Lung (tissue), 12 donors: ENCODE results near the gene STRN3. TPM values are rescaled to one million over a fixed set of nuclear protein-coding genes. Genes with fewer than 3 reads are reported as not detected.
A peak's percentile ranks its signal among the peaks of the same experiment; 100 is the strongest.

Source experiments
- ATAC-seq: fragments of 200-7000 bp; cut with Tn5 transposase; one replicate; pipeline ENCODE4 v1.9.1; 2020; ENCODE audit warnings: moderate number of reproducible peaks; ENCODE audit not compliant: insufficient read depth, low FRiP score
- DNase-seq, 3 donors: peaks; one replicate each; pipeline ENCODE4 v3.0.0-alpha.2; 2013 to 2017
- H3K27ac ChIP-seq, 2 donors: one replicate each; pipeline ENCODE4 v1.5.1; 2013; ENCODE audit warnings: mild to moderate bottlenecking in 2 of 2, moderate library complexity in 2 of 2, control low read depth in 1 of 2, inconsistent platforms in 1 of 2, low read depth in 1 of 2, low read length in 1 of 2
- H3K27me3 ChIP-seq, 3 donors: one replicate each; pipeline ENCODE4 v1.5.1; 2013; ENCODE audit warnings: low read length in 2 of 3; ENCODE audit not compliant: control insufficient read depth in 3 of 3, insufficient read depth in 3 of 3
- H3K36me3 ChIP-seq, 4 donors: one replicate each; pipeline ENCODE4 v1.5.1; 2013; ENCODE audit warnings: low read length in 4 of 4, mild to moderate bottlenecking in 1 of 4, moderate library complexity in 1 of 4; ENCODE audit not compliant: control insufficient read depth in 4 of 4, insufficient read depth in 4 of 4
- H3K4me1 ChIP-seq, 5 donors: one replicate each; pipeline ENCODE4 v1.5.1; 2013; ENCODE audit warnings: low read length in 5 of 5, mild to moderate bottlenecking in 2 of 5, moderate library complexity in 1 of 5; ENCODE audit not compliant: control insufficient read depth in 5 of 5, insufficient read depth in 5 of 5
- H3K4me3 ChIP-seq: one replicate; pipeline ENCODE4 v1.5.1; 2013; ENCODE audit warnings: mild to moderate bottlenecking, control low read depth, moderate library complexity
- H3K9ac ChIP-seq, 2 donors: one replicate each; pipeline ENCODE4 v1.5.1; 2013; ENCODE audit warnings: low read length in 2 of 2, control low read depth in 1 of 2; ENCODE audit not compliant: insufficient read depth in 1 of 2
- H3K9me3 ChIP-seq, 4 donors: one replicate each; pipeline ENCODE4 v1.5.1; 2013; ENCODE audit warnings: low read length in 3 of 4, mild to moderate bottlenecking in 1 of 4, moderate library complexity in 1 of 4; ENCODE audit not compliant: control insufficient read depth in 4 of 4, insufficient read depth in 3 of 4
- WGBS, 2 donors: extraction: QIAGEN DNeasy Blood & Tissue Kit; methylation state at CpG; one replicate each; pipeline ENCODE4 v1.1.7; 2013; 5-methylcytosine and 5-hydroxymethylcytosine counted together
- polyA plus RNA-seq, 2 donors: library from polyadenylated mRNA; stranded (reverse); fragments of 200-250 nt; gene quantifications; one replicate each; pipeline ENCODE4 v1.2.1, GENCODE V29; 2013
- total RNA-seq, 2 donors: library from RNA; depleted of rRNA in 1 of 2; stranded (reverse); fragments of >200 nt in 1 of 2; gene quantifications; one replicate each; pipeline ENCODE4 v1.2.1, GENCODE V29; 2014 to 2021
- TF ChIP-seq, protein P1 (sequence below): IDR thresholded peaks from 2 replicates; pipeline ENCODE4 v1.5.1; 2012; ENCODE audit warnings: mild to moderate bottlenecking; ENCODE audit errors: control extremely low read depth, extremely low read depth
- donor health status: control.
- donor health status: control.
- donor health status: Bipolar disorder and iron deficiency.
- donor health status: healthy.
- donor health status: DM: yes; HTN: yes; CAD: no.

The STRN3 gene
- total and polyA plus RNA-seq, 4 donors = 10.6 to 86.8 (median 19.0) TPM

GRCh38 chr14:30882431-30882830 lies 143.7 kb downstream of the STRN3 start:
- H3K27ac ChIP-seq = no peak overlapping the region
- no peaks in the 10 kb centered on the region for H3K36me3 ChIP-seq
- TF ChIP-seq, protein P1, sequence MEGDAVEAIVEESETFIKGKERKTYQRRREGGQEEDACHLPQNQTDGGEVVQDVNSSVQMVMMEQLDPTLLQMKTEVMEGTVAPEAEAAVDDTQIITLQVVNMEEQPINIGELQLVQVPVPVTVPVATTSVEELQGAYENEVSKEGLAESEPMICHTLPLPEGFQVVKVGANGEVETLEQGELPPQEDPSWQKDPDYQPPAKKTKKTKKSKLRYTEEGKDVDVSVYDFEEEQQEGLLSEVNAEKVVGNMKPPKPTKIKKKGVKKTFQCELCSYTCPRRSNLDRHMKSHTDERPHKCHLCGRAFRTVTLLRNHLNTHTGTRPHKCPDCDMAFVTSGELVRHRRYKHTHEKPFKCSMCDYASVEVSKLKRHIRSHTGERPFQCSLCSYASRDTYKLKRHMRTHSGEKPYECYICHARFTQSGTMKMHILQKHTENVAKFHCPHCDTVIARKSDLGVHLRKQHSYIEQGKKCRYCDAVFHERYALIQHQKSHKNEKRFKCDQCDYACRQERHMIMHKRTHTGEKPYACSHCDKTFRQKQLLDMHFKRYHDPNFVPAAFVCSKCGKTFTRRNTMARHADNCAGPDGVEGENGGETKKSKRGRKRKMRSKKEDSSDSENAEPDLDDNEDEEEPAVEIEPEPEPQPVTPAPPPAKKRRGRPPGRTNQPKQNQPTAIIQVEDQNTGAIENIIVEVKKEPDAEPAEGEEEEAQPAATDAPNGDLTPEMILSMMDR = no peak
- ATAC-seq (no peak), DNase-seq (no peak)
- peaks cover 0 to 7% (median 2%) of the 10 kb centered on the region in 3 donors for H3K27me3 ChIP-seq
- no peaks in the 10 kb centered on the region for H3K9me3 ChIP-seq
- 21 to 77% methylated on average over 1 of the region's 1 CpG for WGBS, 2 donors
- H3K4me1 ChIP-seq = peaks cover 0 to 2% (median 1%) of the 10 kb centered on the region in 5 donors
- no peak overlapping the region for H3K9ac ChIP-seq
- H3K4me3 ChIP-seq = no peak overlapping the region

DNA sequence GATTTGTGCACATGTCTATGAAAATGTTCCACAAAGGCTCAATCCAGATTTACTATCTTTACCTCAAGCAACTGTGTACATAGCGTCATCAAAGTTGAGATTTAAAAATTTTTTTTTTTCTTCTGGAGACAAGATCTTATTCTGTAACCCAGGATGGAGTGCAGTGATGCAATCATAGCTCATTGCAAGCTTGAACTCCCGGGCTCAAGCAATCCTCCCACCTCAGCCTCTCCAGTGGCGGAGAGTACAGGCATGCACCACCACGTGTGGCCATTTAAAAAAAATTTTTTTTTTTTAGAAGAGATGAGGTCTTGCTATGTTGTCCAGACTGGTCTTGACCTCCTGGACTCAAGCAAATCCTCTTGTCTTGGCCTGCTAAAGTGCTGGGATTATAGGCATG lies 149.5 kb downstream of the STRN3 start:
- no peak for DNase-seq
- no peak for ATAC-seq
- H3K27ac ChIP-seq = no peak overlapping the region
- TF ChIP-seq, protein P1 = no peak
- H3K36me3 ChIP-seq = no peaks in the 10 kb centered on the region
- 72 to 75% methylated on average over 4 of the region's 4 CpGs for WGBS, 2 donors
- no peak overlapping the region for H3K4me3 ChIP-seq
- H3K27me3 ChIP-seq = peaks cover 0 to 51% (median 42%) of the 10 kb centered on the region in 3 donors
- H3K4me1 ChIP-seq = peaks cover 0 to 14% (median 0%) of the 10 kb centered on the region in 5 donors
- H3K9ac ChIP-seq = no peak overlapping the region
- no peaks in the 10 kb centered on the region for H3K9me3 ChIP-seq

GRCh38 chr14:30875788-30876053 lies 150.5 kb downstream of the STRN3 start:
- WGBS, 2 donors = 25 to 30% methylated on average over 9 of the region's 9 CpGs
- H3K4me3 ChIP-seq = no peak overlapping the region
- no peak overlapping the region for H3K27ac ChIP-seq
- no peaks in the 10 kb centered on the region for H3K9me3 ChIP-seq
- H3K36me3 ChIP-seq = no peaks in the 10 kb centered on the region
- DNase-seq (no peak), ATAC-seq (no peak)
- H3K9ac ChIP-seq = no peak overlapping the region
- TF ChIP-seq, protein P1 = no peak
- H3K4me1 ChIP-seq = peaks cover 0 to 14% (median 0%) of the 10 kb centered on the region in 5 donors
- H3K27me3 ChIP-seq = peaks cover 0 to 51% (median 42%) of the 10 kb centered on the region in 3 donors

DNA sequence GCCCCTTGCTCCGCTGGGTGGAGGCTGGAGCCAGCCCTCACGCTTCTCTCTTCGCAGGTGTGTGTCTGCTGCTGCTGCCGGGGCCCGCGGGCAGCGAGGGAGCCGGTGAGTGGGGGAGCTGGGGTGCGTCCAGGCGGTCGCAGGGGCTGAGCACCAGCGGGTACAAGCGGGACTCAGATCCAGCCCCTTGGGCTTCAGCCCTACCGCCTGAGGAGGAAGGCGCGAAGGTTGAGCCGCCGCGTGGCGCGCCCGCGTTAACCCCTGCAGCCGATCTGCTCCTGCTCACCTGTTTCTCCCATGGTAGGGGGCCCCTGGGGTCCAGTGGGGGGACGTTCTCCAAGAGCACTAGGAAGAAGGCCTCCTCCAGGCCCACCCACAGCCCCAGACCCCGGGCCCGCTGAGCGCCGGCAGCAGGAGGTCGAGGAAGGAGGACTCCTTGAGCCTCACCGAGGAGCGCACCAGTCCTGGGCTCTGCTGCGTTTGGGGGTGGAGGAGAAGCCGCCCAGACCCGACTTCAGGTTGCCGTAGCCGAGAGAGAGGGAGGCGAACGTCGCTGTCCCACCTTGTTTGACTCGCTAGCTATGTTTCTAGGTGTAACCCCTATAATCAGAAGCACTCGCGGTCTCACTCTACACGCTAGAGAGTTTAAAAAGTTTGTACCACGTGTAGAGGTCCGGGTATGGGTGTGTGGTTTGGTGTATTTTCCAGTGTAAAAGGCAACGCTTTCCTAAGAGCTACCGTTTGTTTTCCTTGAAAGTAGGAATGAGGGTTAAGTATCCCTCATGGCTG lies 151.0 kb downstream of the STRN3 start:
- peak in 1 of 3 donors; percentile 19 for DNase-seq
- Histone ChIP-seq H3K27ac (no peak overlapping the region), H3K9me3 (no peaks in the 10 kb centered on the region), H3K36me3 (no peaks in the 10 kb centered on the region), H3K27me3 (peaks cover 0 to 51% (median 42%) of the 10 kb centered on the region in 3 donors), H3K4me3 (peak overlapping the region; percentile 12), H3K4me1 (peaks cover 0 to 14% (median 0%) of the 10 kb centered on the region in 5 donors), H3K9ac (no peak overlapping the region)
- TF ChIP-seq, protein P1 = no peak
- ATAC-seq = no peak
- WGBS, 2 donors = 4% methylated on average over 47 to 48 of the region's 48 CpGs
